T47D (cell line): ENCODE data around the gene CHDH.

ENCODE experiments used
- DNase-seq, 2 experiments: peaks; one replicate each; pipeline versions ENCODE4 v3.0.0 to v3.0.0-alpha.2; 2011 to 2012; ENCODE audit warnings: low read depth in 1 of 2, low spot score in 1 of 2
- JUND ChIP-seq: IDR thresholded peaks from 2 replicates; pipeline ENCODE4 v1.6.1; 2012; ENCODE audit warnings: low read depth
- in situ Hi-C: cut with HindIII; loops from 2 replicates; pipeline ENCODE4 v1.10.0; 2016; ENCODE audit warnings: low sequenced_read_pairs, low pct_unique_long_range_greater_than_20kb

The CHDH gene

GRCh38 chr3:53799338-53799865 is 46.8 kb downstream of the CHDH start:
- no peak for TF ChIP-seq JUND
- DNase-seq: no peak
- in situ Hi-C loops: no loop called here

DNA sequence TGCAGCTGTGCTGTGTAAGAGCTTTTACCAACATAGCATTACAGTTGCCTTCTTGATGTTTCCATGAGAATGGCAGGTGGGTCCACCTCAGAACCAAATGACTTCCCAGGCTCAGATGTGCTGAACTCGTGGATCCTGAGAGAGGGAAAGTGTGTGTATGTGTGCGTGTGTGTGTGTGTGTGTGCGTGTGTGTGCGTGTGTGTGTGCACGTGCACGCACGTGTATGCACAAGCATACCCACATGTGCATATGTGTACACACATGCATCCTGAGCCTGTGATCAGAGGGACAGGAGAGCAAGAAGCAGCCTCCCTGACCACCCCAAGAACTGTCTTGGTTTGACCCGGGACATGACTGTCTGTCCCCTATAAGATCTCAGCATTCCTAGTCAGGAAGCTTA is 48.1 kb downstream of the CHDH start:
- in situ Hi-C loops: no loop called here
- no peak for DNase-seq
- TF ChIP-seq JUND: no peak

DNA sequence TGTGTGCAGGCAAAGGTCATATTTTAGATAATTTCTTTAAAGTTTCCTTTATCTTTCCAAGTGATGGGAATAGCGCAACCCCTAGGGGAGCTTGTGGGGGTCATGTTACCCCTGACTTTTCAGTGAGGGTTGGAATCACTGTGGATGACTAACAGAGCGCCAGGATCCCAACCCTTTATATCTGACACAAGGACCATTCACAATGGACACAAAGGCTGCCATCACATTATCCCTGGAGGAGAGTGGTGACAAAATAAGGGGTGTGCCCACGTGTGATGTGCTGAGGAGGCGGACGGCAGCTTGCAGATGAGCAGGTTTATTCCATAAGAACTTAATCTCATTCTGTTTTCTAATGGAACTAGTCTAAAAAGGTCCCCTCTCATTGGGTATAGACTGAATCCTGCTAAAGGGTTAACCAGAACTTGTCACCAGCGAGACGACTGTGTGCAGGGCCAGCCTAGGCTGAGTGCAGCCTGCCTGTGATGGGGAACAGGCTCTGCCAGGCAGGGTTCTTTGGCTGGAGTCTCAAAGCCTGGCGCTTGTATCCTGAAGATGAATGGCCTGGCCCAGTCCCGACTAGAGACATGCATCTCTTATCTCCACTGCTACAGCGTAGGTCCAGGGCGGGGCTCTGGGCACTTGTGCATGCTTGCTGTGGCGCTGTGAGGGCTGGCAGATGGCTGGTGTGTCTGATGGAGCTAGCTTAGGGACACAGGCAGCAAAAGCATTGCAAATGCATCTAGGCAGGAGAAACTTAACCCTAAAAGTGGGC is 50.2 kb downstream of the CHDH start:
- in situ Hi-C loops: no loop called here
- TF ChIP-seq JUND: no peak
- no peak for DNase-seq

- no peak for DNase-seq
- in situ Hi-C loops: no loop called here
Observed at GRCh38 chr3:53795176-53795575, 51.0 kb downstream of the CHDH start.

GRCh38 chr3:53794597-53794996 is 51.6 kb downstream of the CHDH start:
- DNase-seq: no peak
- no peak for TF ChIP-seq JUND
- in situ Hi-C loops: no loop called here

More at GRCh38 chr3:53795176-53795575, 51.0 kb downstream of the CHDH start:
- TF ChIP-seq JUND: no peak

GRCh38 chr3:53792866-53793265 is 53.4 kb downstream of the CHDH start:
- no peak for DNase-seq
- in situ Hi-C loops: no loop called here

GRCh38 chr3:53791317-53791716 is 54.9 kb downstream of the CHDH start:
- in situ Hi-C loops: no loop called here
- no peak for TF ChIP-seq JUND
- no peak for DNase-seq

More at GRCh38 chr3:53792866-53793265, 53.4 kb downstream of the CHDH start:
- no peak for TF ChIP-seq JUND

DNA sequence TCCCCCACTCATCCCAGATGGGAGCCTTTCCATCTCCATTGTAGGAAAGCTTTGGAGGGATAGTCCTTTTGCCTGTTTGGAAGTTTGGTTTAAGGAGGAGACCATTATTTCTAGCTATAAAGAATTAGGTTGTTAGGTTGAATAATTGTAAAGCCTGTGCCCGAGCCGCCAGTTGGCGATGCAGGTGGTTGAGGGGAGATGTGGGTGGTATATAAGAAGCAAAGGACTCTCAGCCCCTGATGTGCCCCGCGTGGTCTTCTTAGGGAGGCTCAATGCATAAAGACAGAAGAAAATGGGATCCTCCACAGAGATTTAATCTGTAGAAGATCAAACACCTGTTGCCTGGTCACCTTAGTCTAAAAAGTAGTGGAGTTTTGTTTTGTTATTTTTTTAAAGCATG is 55.7 kb downstream of the CHDH start:
- TF ChIP-seq JUND: no peak
- in situ Hi-C loops: no loop called here
- no peak for DNase-seq

DNA sequence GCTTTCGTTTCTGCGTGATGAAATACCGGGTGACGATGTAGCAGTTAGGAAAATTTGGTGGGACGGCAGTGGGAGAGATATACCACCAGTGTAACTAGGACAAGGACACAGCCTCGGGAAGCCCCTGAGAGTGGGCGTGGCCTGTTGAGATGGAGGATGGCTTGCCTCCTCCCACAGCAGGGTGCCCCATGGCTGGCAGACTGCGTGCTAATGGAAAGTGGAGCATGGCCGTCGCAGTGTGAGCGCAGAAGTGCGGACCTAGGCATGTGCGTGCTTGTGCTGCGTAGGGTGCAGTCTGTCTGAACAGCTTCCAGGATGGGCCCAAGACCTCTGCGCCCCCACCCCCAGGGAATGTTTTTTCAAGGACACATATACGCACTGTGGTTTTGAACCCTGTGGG is 56.8 kb downstream of the CHDH start:
- in situ Hi-C loops: no loop called here
- no peak for DNase-seq
- no peak for TF ChIP-seq JUND

DNA sequence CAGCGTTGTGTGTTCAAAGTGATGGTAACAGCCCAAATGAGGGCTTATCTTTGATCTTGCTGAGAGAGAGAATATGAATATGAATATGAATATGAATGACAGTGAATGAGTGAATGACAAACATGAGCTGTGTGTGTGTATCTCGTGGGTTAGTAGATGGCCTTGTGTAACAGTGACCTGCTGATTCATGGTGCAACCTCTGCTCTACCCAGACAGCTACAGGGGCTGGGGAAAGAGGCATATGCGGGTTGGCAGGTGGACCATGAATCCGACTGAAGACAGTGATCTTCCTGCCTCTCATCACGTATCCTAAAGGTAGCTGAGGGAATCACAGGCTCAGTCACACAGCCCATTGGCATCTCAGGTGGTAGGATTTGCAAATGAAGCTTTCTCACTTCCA is 58.2 kb downstream of the CHDH start:
- in situ Hi-C loops: no loop called here

DNA sequence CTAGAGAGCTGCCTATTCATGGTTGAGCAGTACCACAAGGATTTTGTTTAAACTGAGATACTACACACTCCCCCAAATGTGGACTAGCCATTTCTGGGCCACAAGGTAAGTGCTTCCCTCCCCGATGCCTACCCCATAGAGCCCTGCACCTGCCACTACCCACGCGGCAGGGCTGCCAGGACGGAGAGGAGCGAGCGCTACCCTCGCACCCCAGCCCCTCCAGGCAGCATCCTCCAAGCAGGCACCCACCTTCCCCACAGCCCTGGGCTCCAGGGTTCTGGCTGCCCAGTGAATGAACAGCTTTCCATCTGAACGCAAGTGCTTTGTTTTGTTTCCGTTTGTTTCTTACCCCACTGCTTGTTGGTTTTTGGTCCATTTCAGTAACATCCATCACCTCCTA is 59.2 kb downstream of the CHDH start:
- no peak for TF ChIP-seq JUND
- in situ Hi-C loops: no loop called here
- no peak for DNase-seq

More for the DNA sequence above, 58.2 kb downstream of the CHDH start:
- TF ChIP-seq JUND: no peak
- DNase-seq: no peak

DNA sequence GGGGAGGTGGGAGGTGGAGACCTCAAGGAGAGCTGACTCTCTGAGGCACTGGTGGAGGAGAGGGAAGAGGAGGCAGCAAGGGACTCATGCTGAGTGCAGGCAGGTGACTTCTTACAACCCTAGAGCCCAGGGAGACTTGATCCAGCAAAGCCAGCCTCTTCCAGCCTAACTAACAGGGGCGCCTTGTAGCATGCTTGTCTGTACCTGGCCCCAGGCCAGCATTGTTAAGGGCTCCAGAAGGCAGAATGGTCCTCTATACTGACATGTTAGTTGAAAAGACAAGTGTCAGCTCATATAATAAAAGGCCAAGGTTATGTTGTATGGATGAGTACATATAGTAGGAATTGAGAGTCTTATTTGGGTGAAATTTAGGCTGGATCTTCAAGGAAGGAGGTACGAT is 65.4 kb downstream of the CHDH start:
- no peak for TF ChIP-seq JUND
- in situ Hi-C loops: no loop called here

DNA sequence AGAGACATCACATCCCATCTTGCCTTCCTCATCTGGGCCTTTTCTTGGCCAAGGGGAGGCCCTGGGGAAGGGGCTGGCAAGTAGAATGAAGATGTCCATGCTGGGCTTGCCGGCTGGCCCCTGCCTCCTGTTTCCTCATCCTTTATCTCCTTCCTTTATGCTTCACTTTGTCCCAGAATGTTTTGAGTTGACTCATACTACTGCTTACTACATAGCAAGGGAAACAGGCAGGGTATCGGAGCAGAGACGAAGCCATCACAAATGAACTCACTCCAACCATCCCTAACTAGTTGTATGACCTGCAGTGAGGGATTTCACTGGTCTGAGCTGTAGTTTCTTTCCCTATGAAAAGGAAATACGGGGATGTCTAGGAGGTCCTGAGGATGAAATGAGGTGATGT is 66.0 kb downstream of the CHDH start:
- no peak for TF ChIP-seq JUND
- in situ Hi-C loops: no loop called here

More for the DNA sequence above, 65.4 kb downstream of the CHDH start:
- DNase-seq: no peak

DNA sequence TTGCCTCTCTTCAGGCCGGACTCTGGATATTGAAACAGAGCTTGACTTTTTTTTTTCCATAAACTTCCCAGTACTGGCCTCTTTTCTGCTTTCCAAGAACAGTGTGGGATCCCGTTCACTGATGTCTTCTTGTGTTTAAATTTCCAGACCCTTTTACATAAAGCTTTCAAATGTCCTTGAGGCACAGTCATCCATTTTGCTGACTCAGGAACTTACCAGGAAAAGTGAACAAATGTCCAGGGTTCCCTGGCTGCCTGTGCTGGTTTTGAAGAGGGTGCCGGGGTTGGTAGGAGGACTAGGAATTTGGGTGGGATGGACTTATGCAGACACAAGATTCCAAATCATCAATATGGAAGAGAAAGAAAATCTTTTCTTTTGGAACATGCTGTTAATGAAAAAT is 68.1 kb downstream of the CHDH start:
- no peak for DNase-seq
- TF ChIP-seq JUND: no peak
- in situ Hi-C loops: no loop called here

More for the DNA sequence above, 66.0 kb downstream of the CHDH start:
- no peak for DNase-seq
